IMR-90 (cell line): Measurements from ENCODE around the gene LTBP1. TPM values are rescaled to one million over a fixed set of nuclear protein-coding genes. Genes with fewer than 3 reads are reported as not detected.

Experiments used
- ATAC-seq: fragments of 200-7000 bp; cut with Tn5 transposase; 2 replicates; pipeline ENCODE4 v1.9.1; 2020; ENCODE audit warnings: low read depth, mild to moderate bottlenecking, moderate library complexity
- BruUV-seq: library from RNA; stranded (reverse); fragments of 400-500 nt; replicated peaks from 2 replicates; lab custom pipeline; 2021; lab: Mats Ljungman, UMichigan
- CTCF ChIA-PET: fragments of 300-600 bp; formaldehyde crosslinking; extraction: SDS; loops from one replicate; lab custom pipeline; 2021; ENCODE audit warnings: antibody characterized with exemption; lab: Yijun Ruan, JAX
- POLR2A ChIA-PET: fragments of 300-600 bp; sonication (Branson Sonifier 250); formaldehyde crosslinking; loops from one replicate; lab custom pipeline; 2022; ENCODE audit warnings: antibody characterized with exemption; ENCODE audit not compliant: unreplicated experiment; lab: Charles Lee
- DNase-seq: peaks from one replicate; pipeline ENCODE4 v3.0.0; 2013
- H2AFZ ChIP-seq: replicated peaks from 2 replicates; pipeline ENCODE3; 2013; ENCODE audit warnings: low read length, mild to moderate bottlenecking; ENCODE audit not compliant: poor library complexity
- H2AK5ac ChIP-seq: 2 replicates; pipeline ENCODE4 v1.6.1; 2013; ENCODE audit warnings: low read depth, low read length, inconsistent platforms
- H2AK9ac ChIP-seq: replicated peaks from 2 replicates; pipeline ENCODE3; 2013; ENCODE audit warnings: mild to moderate bottlenecking, low read depth, low read length, moderate library complexity; ENCODE audit not compliant: poor library complexity
- H2BK120ac ChIP-seq: 2 replicates; pipeline ENCODE4 v1.6.1; 2013; ENCODE audit warnings: low read depth, low read length, inconsistent platforms
- H2BK15ac ChIP-seq: 3 replicates; pipeline ENCODE4 v1.6.1; 2013; ENCODE audit warnings: low read depth, low read length, inconsistent platforms
- H2BK20ac ChIP-seq: 2 replicates; pipeline ENCODE4 v1.6.1; 2013; ENCODE audit warnings: low read depth, mild to moderate bottlenecking, inconsistent platforms, low read length, moderate library complexity
- H2BK5ac ChIP-seq: 2 replicates; pipeline ENCODE4 v1.6.1; 2013; ENCODE audit warnings: mild to moderate bottlenecking, low read depth, low read length, inconsistent platforms; ENCODE audit not compliant: poor library complexity, severe bottlenecking
- H3K14ac ChIP-seq: replicated peaks from 2 replicates; pipeline ENCODE4 v1.6.1; 2013; ENCODE audit warnings: low read depth, low read length, inconsistent platforms
- H3K18ac ChIP-seq: 2 replicates; pipeline ENCODE4 v1.6.1; 2013; ENCODE audit warnings: low read depth, low read length, control low read depth
- H3K23ac ChIP-seq: 2 replicates; pipeline ENCODE4 v1.6.1; 2013; ENCODE audit warnings: low read depth, low read length, inconsistent platforms
- H3K27ac ChIP-seq: 2 replicates; pipeline ENCODE4 v1.5.1; 2013; ENCODE audit warnings: mild to moderate bottlenecking, control low read depth, low read length; ENCODE audit not compliant: insufficient read depth
- H3K27me3 ChIP-seq: 2 replicates; pipeline ENCODE4 v1.6.1; 2013; ENCODE audit warnings: low read length; ENCODE audit not compliant: control insufficient read depth, insufficient read depth
- H3K36me3 ChIP-seq: 2 replicates; pipeline ENCODE4 v1.6.1; 2013; ENCODE audit warnings: low read length, mixed read lengths; ENCODE audit not compliant: control insufficient read depth, insufficient read depth
- H3K4ac ChIP-seq: 2 replicates; pipeline ENCODE4 v1.6.1; 2013; ENCODE audit warnings: low read depth, low read length, inconsistent platforms
- H3K4me1 ChIP-seq: 2 replicates; pipeline ENCODE4 v1.6.1; 2013; ENCODE audit warnings: low read length, mixed read lengths; ENCODE audit not compliant: control insufficient read depth, insufficient read depth
- H3K4me2 ChIP-seq: 2 replicates; pipeline ENCODE4 v1.6.1; 2013; ENCODE audit warnings: low read depth, mild to moderate bottlenecking, control low read depth, low read length, moderate library complexity
- H3K4me3 ChIP-seq: 2 replicates; pipeline ENCODE4 v1.5.1; 2013; ENCODE audit warnings: low read depth, mild to moderate bottlenecking, control low read depth, low read length, moderate library complexity; ENCODE audit not compliant: insufficient read depth
- H3K56ac ChIP-seq: 2 replicates; pipeline ENCODE4 v1.6.1; 2013; ENCODE audit warnings: low read length, inconsistent platforms; ENCODE audit not compliant: insufficient read depth; ENCODE audit errors: extremely low read depth
- H3K79me1 ChIP-seq, 2 experiments: 2 replicates each; pipeline ENCODE4 v1.6.1; 2013; ENCODE audit warnings: low read length in 2 of 2, inconsistent platforms in 1 of 2, low read depth in 1 of 2
- H3K9ac ChIP-seq: 2 replicates; pipeline ENCODE4 v1.6.1; 2013; ENCODE audit warnings: low read depth, low read length, control low read depth
- H3K9me1 ChIP-seq: 2 replicates; pipeline ENCODE4 v1.6.1; 2013; ENCODE audit warnings: low read length, inconsistent platforms; ENCODE audit not compliant: insufficient read depth
- H3K9me3 ChIP-seq: 2 replicates; pipeline ENCODE4 v1.6.1; 2013; ENCODE audit warnings: low read length; ENCODE audit not compliant: control insufficient read depth, insufficient read depth
- H4K20me1 ChIP-seq: 2 replicates; pipeline ENCODE4 v1.6.1; 2013; ENCODE audit warnings: low read length, inconsistent platforms; ENCODE audit not compliant: insufficient read depth
- H4K5ac ChIP-seq: 2 replicates; pipeline ENCODE4 v1.6.1; 2013; ENCODE audit warnings: mild to moderate bottlenecking, low read depth, low read length, control low read depth
- H4K8ac ChIP-seq, 2 experiments: 2 replicates each; pipeline ENCODE4 v1.6.1; 2013; ENCODE audit warnings: low read depth in 2 of 2, low read length in 2 of 2, control low read depth in 1 of 2, inconsistent platforms in 1 of 2
- H4K91ac ChIP-seq: 2 replicates; pipeline ENCODE4 v1.6.1; 2013; ENCODE audit warnings: low read depth, low read length, inconsistent platforms; ENCODE audit not compliant: insufficient read depth
- CEBPB ChIP-seq: IDR thresholded peaks from 2 replicates; pipeline ENCODE4 v1.6.1; 2012; ENCODE audit warnings: low read depth, low read length, improper control_type of control experiment
- CHD1 ChIP-seq: IDR thresholded peaks from 2 replicates; pipeline ENCODE4 v1.6.1; 2012; ENCODE audit warnings: low read depth, low read length, improper control_type of control experiment
- MAZ ChIP-seq: IDR thresholded peaks from 2 replicates; pipeline ENCODE4 v1.6.1; 2012; ENCODE audit warnings: low read depth, mild to moderate bottlenecking, low read length, improper control_type of control experiment, moderate library complexity, borderline replicate concordance
- SMC3 ChIP-seq: fragments of 150-350 bp; IDR thresholded peaks from 2 replicates; pipeline ENCODE4 v1.6.1; 2016; ENCODE audit warnings: low read depth, mild to moderate bottlenecking, antibody characterized with exemption, low read length, moderate library complexity
- WGBS, 2 experiments: methylation state at CpG; one replicate each; pipeline versions ENCODE4 v1.1.5 to v1.1.7; 2013; ENCODE audit warnings: missing lambda C conversion rate in 2 of 2; ENCODE audit not compliant: insufficient read length in 1 of 2; ENCODE audit errors: extremely low coverage in 2 of 2; 5-methylcytosine and 5-hydroxymethylcytosine counted together
- dilution Hi-C: fragments of 300-500 bp; cut with HindIII; formaldehyde crosslinking; loops from one replicate; pipeline ENCODE4 v1.14.3; 2018; ENCODE audit warnings: low sequenced_read_pairs; ENCODE audit not compliant: unreplicated experiment
- in situ Hi-C: fragments of 300-500 bp; cut with MboI; formaldehyde crosslinking; loops from 3 replicates; pipeline ENCODE4 v1.14.3; 2019; ENCODE audit warnings: low sequenced_read_pairs, inconsistent platforms, mixed read lengths
- intact Hi-C: fragments of 100-400 bp; cut with micrococcal nuclease; formaldehyde crosslinking; loops from 2 replicates; pipeline ENCODE4 v1.10.0; 2022
- polyA plus RNA-seq, 3 experiments: library from polyadenylated mRNA; depleted of rRNA; stranded (reverse); fragments of >200 nt; gene quantifications; 2 replicates each; pipeline ENCODE4 v1.2.3, GENCODE V29; 2012; ENCODE audit warnings: low replicate concordance in 1 of 3
- total RNA-seq: library from RNA; depleted of rRNA; stranded (reverse); fragments of >200 nt; gene quantifications from 2 replicates; pipeline ENCODE4 v1.2.3, GENCODE V29; 2012

Gene LTBP1
- total and polyA plus RNA-seq, 2 of the 4 experiments (the other 2 are of a cell fraction): 235 to 326 TPM

DNA sequence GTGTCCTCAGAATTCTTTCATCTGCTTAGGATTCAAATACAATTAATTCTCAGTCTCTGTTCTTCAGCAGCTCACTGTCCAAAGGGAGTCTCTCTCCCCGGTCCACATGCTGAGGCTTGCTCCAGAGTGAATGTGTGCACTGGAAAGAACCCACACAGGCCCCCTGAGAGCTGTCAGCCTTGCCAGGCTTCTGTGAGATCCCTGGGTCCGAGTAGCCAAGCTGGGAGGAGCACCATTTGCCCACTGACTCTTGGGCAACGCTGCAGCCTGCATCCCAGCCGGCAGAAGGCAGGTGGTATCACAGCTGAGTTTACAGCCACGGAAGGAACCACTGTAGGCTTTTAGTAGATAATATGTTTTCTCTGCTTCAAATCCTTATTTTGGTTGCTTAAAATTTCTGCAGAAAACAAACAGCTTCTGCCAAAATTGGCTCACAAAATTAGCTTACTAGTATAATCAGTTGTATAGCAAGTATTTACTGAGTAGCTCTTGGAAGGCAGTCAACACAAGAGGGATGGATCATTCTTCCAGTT is 21.4 kb upstream of the LTBP1 start:
- Histone ChIP-seq H3K4me3 (no peak overlapping the region), H4K8ac (no peak overlapping the region), H4K91ac (no peak overlapping the region), H2AFZ (no peak overlapping the region), H3K36me3 (no peaks in the 10 kb centered on the region), H3K9me1 (peaks cover 4% of the 10 kb centered on the region; the same call in 1 of the 2 replicates), H3K27ac (no peak overlapping the region), H2AK9ac (no peak overlapping the region), H2BK5ac (no peak overlapping the region), H3K79me1 (no peaks in the 10 kb centered on the region), H3K9ac (no peak overlapping the region), H2AK5ac (peak overlapping the region; percentile 80; the same call in 1 of the 2 replicates), H3K18ac (peak overlapping the region; percentile 69), H4K5ac (peak overlapping the region; percentile 76; the same call in 1 of the 2 replicates), H3K4ac (no peak overlapping the region), H3K4me1 (peaks cover 13% of the 10 kb centered on the region), H3K14ac (no peak overlapping the region), H3K23ac (no peak overlapping the region), H3K4me2 (no peak overlapping the region), H3K9me3 (no peaks in the 10 kb centered on the region), H3K27me3 (no peaks in the 10 kb centered on the region), H4K20me1 (no peaks in the 10 kb centered on the region), H2BK15ac (peak overlapping the region; percentile 12; the same call in 1 of the 3 replicates), H2BK120ac (no peak overlapping the region), H2BK20ac (peak overlapping the region; percentile 8; the same call in 1 of the 2 replicates), H3K56ac (no peak overlapping the region)
- intact Hi-C loops (no loop called here), dilution Hi-C loops (no loop called here), in situ Hi-C loops (no loop called here)
- TF ChIP-seq CHD1 (no peak), MAZ (no peak), SMC3 (no peak), CEBPB (no peak)
- no CpG with 5 or more reads among the region's 5 CpGs for WGBS, 2 experiments
- ATAC-seq (no peak), DNase-seq (no peak)
- ChIA-PET CTCF (no interaction called here), POLR2A (no interaction called here)
- BruUV-seq: no TSS peak
